Ovary (tissue), 9 donors: ENCODE data around the gene CKS2. TPM values are rescaled to one million over a fixed set of nuclear protein-coding genes. Genes with fewer than 3 reads are reported as not detected.
A peak's percentile ranks its signal among the peaks of the same experiment; 100 is the strongest.

Experiments used
- DNase-seq, 5 donors: peaks; one replicate each; pipeline ENCODE4 v3.0.0-alpha.2; 2019 to 2020
- H3K27ac ChIP-seq, 2 donors: fragments of 200-600 bp; one replicate each; pipeline versions ENCODE4 v1.5.1 to v1.8.0; 2019 to 2022
- H3K27me3 ChIP-seq: fragments of 200-600 bp; one replicate; pipeline ENCODE4 v1.8.0; 2022
- H3K36me3 ChIP-seq: fragments of 200-600 bp; sonication (generic); one replicate; pipeline ENCODE4 v1.5.1; 2019
- H3K4me1 ChIP-seq: one replicate; pipeline ENCODE4 v1.8.1; 2013; ENCODE audit warnings: mild to moderate bottlenecking, moderate library complexity; ENCODE audit not compliant: insufficient read depth
- H3K4me3 ChIP-seq: fragments of 200-600 bp; sonication (generic); one replicate; pipeline ENCODE4 v1.5.1; 2017
- H3K9me3 ChIP-seq, 2 donors: fragments of 200-600 bp in 1 of 2; sonication (generic) in 1 of 2; one replicate each; pipeline versions ENCODE4 v1.5.1 to v1.8.1; 2013 to 2019; ENCODE audit warnings: mild to moderate bottlenecking in 1 of 2, moderate library complexity in 1 of 2
- CTCF ChIP-seq, 3 donors: fragments of 450-650 bp in 2 of 3; fragments of 200-600 bp in 1 of 3; IDR thresholded peaks; one replicate each; pipeline versions ENCODE4 v1.5.1 to v1.8.0; 2016 to 2022; ENCODE audit warnings: antibody characterized with exemption in 3 of 3, mild to moderate bottlenecking in 1 of 3
- EP300 ChIP-seq: sonication (generic); formaldehyde crosslinking; IDR thresholded peaks from one replicate; pipeline ENCODE4 v1.6.1; 2017; ENCODE audit warnings: antibody characterized with exemption
- POLR2A ChIP-seq: fragments of 450-650 bp; IDR thresholded peaks from one replicate; pipeline ENCODE4 v1.6.1; 2017; ENCODE audit warnings: antibody characterized with exemption, mild to moderate bottlenecking, moderate library complexity
- WGBS, 3 donors: extraction: QIAGEN DNeasy Blood & Tissue Kit in 1 of 3; methylation state at CpG; one replicate each; pipeline versions ENCODE4 v1.1.5 to v1.1.7; 2013 to 2017; 5-methylcytosine and 5-hydroxymethylcytosine counted together
- intact Hi-C, 4 donors: fragments of 100-400 bp; cut with DNase I; formaldehyde crosslinking; loops; one replicate each; pipeline versions ENCODE4 v1.11.0 to v1.15.1; 2022 to 2023
- polyA plus RNA-seq, 2 donors: library from polyadenylated mRNA; stranded (reverse); fragments of 200-250 nt in 1 of 2; fragments of 350-450 nt in 1 of 2; fragmentation: Illumina TruSeq in 1 of 2; extraction: RNeasy Lipid Tissue Mini Kit (QIAGEN cat#74804) in 1 of 2; gene quantifications; one replicate each; pipeline ENCODE4 v1.2.3, GENCODE V29; 2013 to 2014
- total RNA-seq, 7 donors: library from RNA; depleted of rRNA in 2 of 7; stranded (reverse); fragments of >200 nt in 2 of 7; fragmentation: NEBNext Ultra II Directional in 3 of 7; extraction: Animal tissue kit (Norgen Biotek cat#: 25700) in 3 of 7; gene quantifications; one replicate each; pipeline versions ENCODE4 v1.1.0 to v1.2.4, GENCODE V29; 2016 to 2023
- donor health status: DM: no; HTN: no; CAD: no; lungs with moderate emphysema.
- donor health status: DM: no; HTN: no; CAD: no.
- donor health status: Bipolar disorder and iron deficiency.
- donor health status: DM: yes; HTN: yes; CAD: no.
- donor health status: DM: no; HTN: no; CAD: no.
- donor health status: DM: yes; HTN: yes; CAD: no.

The CKS2 gene
- total and polyA plus RNA-seq, 9 donors = 2.9 to 13.8 (median 7.6) TPM

GRCh38 chr9:89358985-89359384 lies 48.0 kb downstream of the CKS2 start:
- H3K4me3 ChIP-seq = no peak overlapping the region
- WGBS, 3 donors = 64 to 74% (median 67%) methylated on average over 4 of the region's 4 CpGs
- H3K27ac ChIP-seq = no peak overlapping the region
- TF ChIP-seq POLR2A (no peak), EP300 (no peak), CTCF (IDR thresholded peaks at IDR 0.05) (no peak)
- H3K36me3 ChIP-seq = no peaks in the 10 kb centered on the region
- H3K27me3 ChIP-seq = no peaks in the 10 kb centered on the region
- intact Hi-C loops = no loop called here
- H3K4me1 ChIP-seq = no peaks in the 10 kb centered on the region
- peak in 1 of 5 donors; percentile 6 for DNase-seq
- H3K9me3 ChIP-seq = no peaks in the 10 kb centered on the region

- Histone ChIP-seq H3K9me3 (no peaks in the 10 kb centered on the region), H3K27me3 (no peaks in the 10 kb centered on the region), H3K4me3 (no peak overlapping the region), H3K27ac (no peak overlapping the region), H3K36me3 (no peaks in the 10 kb centered on the region), H3K4me1 (no peaks in the 10 kb centered on the region)
- no peak for TF ChIP-seq CTCF (IDR thresholded peaks at IDR 0.05)
- TF ChIP-seq EP300 = no peak
- TF ChIP-seq POLR2A = no peak
- peak in 1 of 5 donors; percentile 4 for DNase-seq
- 63 to 72% (median 70%) methylated on average over 8 of the region's 8 CpGs for WGBS, 3 donors
- intact Hi-C loops = no loop called here
These were observed 48.8 kb downstream of the CKS2 start for GRCh38 chr9:89359751-89360261.

GRCh38 chr9:89360465-89360864 lies 49.5 kb downstream of the CKS2 start:
- peak in 1 of 5 donors; percentile 6 for DNase-seq
- Histone ChIP-seq H3K9me3 (no peaks in the 10 kb centered on the region), H3K27ac (no peak overlapping the region), H3K4me1 (no peaks in the 10 kb centered on the region), H3K4me3 (no peak overlapping the region), H3K36me3 (no peaks in the 10 kb centered on the region), H3K27me3 (no peaks in the 10 kb centered on the region)
- 56 to 66% (median 62%) methylated on average over 3 of the region's 3 CpGs for WGBS, 3 donors
- TF ChIP-seq EP300 = no peak
- TF ChIP-seq CTCF (IDR thresholded peaks at IDR 0.05) = no peak
- TF ChIP-seq POLR2A = no peak
- intact Hi-C loops = no loop called here

- peak in 2 of 5 donors; percentile 12 to 15 for DNase-seq
- H3K4me3 ChIP-seq = no peak overlapping the region
- H3K27me3 ChIP-seq = no peaks in the 10 kb centered on the region
- no peaks in the 10 kb centered on the region for H3K4me1 ChIP-seq
- TF ChIP-seq POLR2A = no peak
- TF ChIP-seq CTCF (IDR thresholded peaks at IDR 0.05) = no peak
- no peak for TF ChIP-seq EP300
- 87 to 93% (median 92%) methylated on average over 6 of the region's 6 CpGs for WGBS, 3 donors
- no peaks in the 10 kb centered on the region for H3K9me3 ChIP-seq
- intact Hi-C loops = no loop called here
- no peak overlapping the region for H3K27ac ChIP-seq
- no peaks in the 10 kb centered on the region for H3K36me3 ChIP-seq
These were observed 50.0 kb downstream of the CKS2 start for GRCh38 chr9:89361031-89361430.
